Neural cell (in vitro differentiated cells): ENCODE measurements around the gene RTN4R. TPM values are rescaled to one million over a fixed set of nuclear protein-coding genes. Genes with fewer than 3 reads are reported as not detected.

ENCODE experiments used
- H2AFZ ChIP-seq: fragments of 200-600, 300-800 bp; sonication (generic), shearing (Covaris generic); 2 replicates; pipeline ENCODE4 v1.6.0; 2014; ENCODE audit warnings: low read depth, mild to moderate bottlenecking, antibody characterized with exemption, low read length, moderate library complexity
- H3F3A ChIP-seq: fragments of 200-600 bp; shearing (Covaris generic); 2 replicates; pipeline ENCODE4 v1.6.1; 2016; ENCODE audit warnings: mild to moderate bottlenecking, moderate library complexity, mixed read lengths, antibody characterized with exemption, low read length; ENCODE audit not compliant: insufficient read depth, poor library complexity, severe bottlenecking
- H3K27ac ChIP-seq: fragments of 200-600, 300-800 bp; sonication (generic), shearing (Covaris generic); 2 replicates; pipeline ENCODE4 v1.5.1; 2014; ENCODE audit warnings: mild to moderate bottlenecking, low read length, moderate library complexity
- H3K27me3 ChIP-seq: fragments of 300-800, 200-600 bp; sonication (generic), shearing (Covaris generic); 2 replicates; pipeline ENCODE4 v1.6.0; 2014; ENCODE audit warnings: mild to moderate bottlenecking, low read depth, low read length, moderate library complexity; ENCODE audit not compliant: insufficient read depth
- H3K36me3 ChIP-seq: fragments of 300-800, 200-600 bp; sonication (generic), shearing (Covaris generic); 2 replicates; pipeline ENCODE4 v1.5.1; 2014; ENCODE audit warnings: mild to moderate bottlenecking, antibody characterized with exemption, low read length, moderate library complexity; ENCODE audit not compliant: insufficient read depth
- H3K4me2 ChIP-seq: fragments of 300-800, 200-600 bp; sonication (generic), shearing (Covaris generic); 2 replicates; pipeline ENCODE4 v1.6.0; 2014; ENCODE audit warnings: mild to moderate bottlenecking, low read length
- H3K4me3 ChIP-seq: fragments of 300-800, 200-600 bp; sonication (generic), shearing (Covaris generic); 2 replicates; pipeline ENCODE4 v1.5.1; 2014; ENCODE audit warnings: mild to moderate bottlenecking, low read length, moderate library complexity
- H3K79me2 ChIP-seq: fragments of 200-600 bp; shearing (Covaris generic); replicated peaks from 2 replicates; pipeline ENCODE4 v1.6.0; 2014; ENCODE audit warnings: mild to moderate bottlenecking, low read length, moderate library complexity; ENCODE audit not compliant: insufficient read depth
- H3K9ac ChIP-seq: fragments of 300-800, 200-600 bp; sonication (generic), shearing (Covaris generic); 2 replicates; pipeline ENCODE4 v1.6.1; 2016; ENCODE audit warnings: mild to moderate bottlenecking, low read length, mixed read lengths
- H3K9me2 ChIP-seq: fragments of 200-600 bp; shearing (Covaris generic); 2 replicates; pipeline ENCODE4 v1.6.1; 2016; ENCODE audit warnings: mild to moderate bottlenecking, low read length, mixed read lengths; ENCODE audit not compliant: insufficient read depth
- H3K9me3 ChIP-seq: fragments of 200-600, 300-800 bp; sonication (generic), shearing (Covaris generic); 2 replicates; pipeline ENCODE4 v1.6.1; 2016; ENCODE audit warnings: mild to moderate bottlenecking, mixed run types, low read length, moderate library complexity, mixed read lengths
- H4K20me1 ChIP-seq: fragments of 200-600 bp; shearing (Covaris generic); 2 replicates; pipeline ENCODE4 v1.6.1; 2016; ENCODE audit warnings: mild to moderate bottlenecking, mixed run types; ENCODE audit not compliant: insufficient read depth
- EP300 ChIP-seq: fragments of 450-650 bp; conservative IDR thresholded peaks from 2 replicates; pipeline ENCODE4 v1.6.1; 2014; ENCODE audit warnings: antibody characterized with exemption, mild to moderate bottlenecking, moderate library complexity; ENCODE audit not compliant: poor library complexity, severe bottlenecking
- EZH2 ChIP-seq: fragments of 200-600, 300-800 bp; shearing (Covaris generic), sonication (generic); IDR thresholded peaks from 2 replicates; pipeline ENCODE4 v1.6.1; 2014; ENCODE audit warnings: antibody characterized with exemption, low read length, borderline replicate concordance, mild to moderate bottlenecking; ENCODE audit not compliant: insufficient read depth, poor library complexity, severe bottlenecking
- MXI1 ChIP-seq: fragments of 450-650 bp; conservative IDR thresholded peaks from 2 replicates; pipeline ENCODE4 v1.6.1; 2014; ENCODE audit warnings: antibody characterized with exemption, mild to moderate bottlenecking; ENCODE audit not compliant: poor library complexity, severe bottlenecking
- POLR2AphosphoS5 ChIP-seq: IDR thresholded peaks from 2 replicates; pipeline ENCODE4 v1.6.1; 2012
- RAD21 ChIP-seq: fragments of 450-650 bp; conservative IDR thresholded peaks from 2 replicates; pipeline ENCODE4 v1.6.1; 2014; ENCODE audit warnings: antibody characterized with exemption, mild to moderate bottlenecking, moderate library complexity
- REST ChIP-seq: IDR thresholded peaks from 2 replicates; pipeline ENCODE4 v1.6.1; 2012; ENCODE audit warnings: borderline replicate concordance
- SMC3 ChIP-seq: fragments of 450-650 bp; conservative IDR thresholded peaks from 2 replicates; pipeline ENCODE4 v1.6.1; 2014; ENCODE audit warnings: antibody characterized with exemption, mild to moderate bottlenecking, moderate library complexity; ENCODE audit not compliant: poor library complexity
- TAF1 ChIP-seq: IDR thresholded peaks from 2 replicates; pipeline ENCODE4 v1.6.1; 2012; ENCODE audit warnings: low read depth
- polyA plus RNA-seq: library from polyadenylated mRNA; depleted of rRNA; stranded (reverse); fragments of >200 nt; gene quantifications from 2 replicates; pipeline ENCODE4 v1.2.3, GENCODE V29; 2014
- TF ChIP-seq, protein P1 (sequence below): fragments of 450-650 bp; IDR thresholded peaks from 2 replicates; pipeline ENCODE4 v1.5.1; 2014; ENCODE audit warnings: antibody characterized with exemption, mild to moderate bottlenecking, moderate library complexity; ENCODE audit not compliant: poor library complexity, severe bottlenecking

Gene RTN4R
- polyA plus RNA-seq, 1 donor from 2014 or later = 13.6 TPM

GRCh38 chr22:20221421-20222340, 46.4 kb downstream of the RTN4R start:
- Histone ChIP-seq H3K9me2 (no peaks in the 10 kb centered on the region), H3K36me3 (no peaks in the 10 kb centered on the region), H3K27ac (no peak overlapping the region), H3K9ac (no peak overlapping the region), H2AFZ (no peak overlapping the region), H3K27me3 (no peaks in the 10 kb centered on the region), H3K79me2 (no peaks in the 10 kb centered on the region), H4K20me1 (no peaks in the 10 kb centered on the region), H3F3A (no peaks in the 10 kb centered on the region), H3K9me3 (no peaks in the 10 kb centered on the region), H3K4me2 (no peak overlapping the region), H3K4me3 (no peak overlapping the region)
- no peak for TF ChIP-seq TAF1
- no peak for TF ChIP-seq EP300
- TF ChIP-seq, protein P1, sequence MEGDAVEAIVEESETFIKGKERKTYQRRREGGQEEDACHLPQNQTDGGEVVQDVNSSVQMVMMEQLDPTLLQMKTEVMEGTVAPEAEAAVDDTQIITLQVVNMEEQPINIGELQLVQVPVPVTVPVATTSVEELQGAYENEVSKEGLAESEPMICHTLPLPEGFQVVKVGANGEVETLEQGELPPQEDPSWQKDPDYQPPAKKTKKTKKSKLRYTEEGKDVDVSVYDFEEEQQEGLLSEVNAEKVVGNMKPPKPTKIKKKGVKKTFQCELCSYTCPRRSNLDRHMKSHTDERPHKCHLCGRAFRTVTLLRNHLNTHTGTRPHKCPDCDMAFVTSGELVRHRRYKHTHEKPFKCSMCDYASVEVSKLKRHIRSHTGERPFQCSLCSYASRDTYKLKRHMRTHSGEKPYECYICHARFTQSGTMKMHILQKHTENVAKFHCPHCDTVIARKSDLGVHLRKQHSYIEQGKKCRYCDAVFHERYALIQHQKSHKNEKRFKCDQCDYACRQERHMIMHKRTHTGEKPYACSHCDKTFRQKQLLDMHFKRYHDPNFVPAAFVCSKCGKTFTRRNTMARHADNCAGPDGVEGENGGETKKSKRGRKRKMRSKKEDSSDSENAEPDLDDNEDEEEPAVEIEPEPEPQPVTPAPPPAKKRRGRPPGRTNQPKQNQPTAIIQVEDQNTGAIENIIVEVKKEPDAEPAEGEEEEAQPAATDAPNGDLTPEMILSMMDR = no peak
- no peak for TF ChIP-seq RAD21
- no peak for TF ChIP-seq EZH2
- TF ChIP-seq MXI1 = no peak
- TF ChIP-seq POLR2AphosphoS5 = no peak
- no peak for TF ChIP-seq REST
- TF ChIP-seq SMC3 = no peak

- H4K20me1 ChIP-seq = no peaks in the 10 kb centered on the region
- H3K9me2 ChIP-seq = no peaks in the 10 kb centered on the region
- H3K27ac ChIP-seq = no peak overlapping the region
- no peak overlapping the region for H3K9ac ChIP-seq
- no peaks in the 10 kb centered on the region for H3K27me3 ChIP-seq
- no peaks in the 10 kb centered on the region for H3K79me2 ChIP-seq
- H2AFZ ChIP-seq = no peak overlapping the region
- H3K4me2 ChIP-seq = no peak overlapping the region
- H3K4me3 ChIP-seq = no peak overlapping the region
- H3K9me3 ChIP-seq = no peaks in the 10 kb centered on the region
- H3K36me3 ChIP-seq = no peaks in the 10 kb centered on the region
- TF ChIP-seq, protein P1 = no peak
- TF ChIP-seq SMC3 = no peak
- TF ChIP-seq TAF1 = no peak
- no peak for TF ChIP-seq REST
- no peak for TF ChIP-seq EZH2
- TF ChIP-seq POLR2AphosphoS5 = no peak
- TF ChIP-seq RAD21 = no peak
- no peak for TF ChIP-seq MXI1
- TF ChIP-seq EP300 = no peak
- no peaks in the 10 kb centered on the region for H3F3A ChIP-seq
Observed at GRCh38 chr22:20220629-20221026, 47.5 kb downstream of the RTN4R start.
